ENCODE measurements around the gene GNB1L. TPM values are rescaled to one million over a fixed set of nuclear protein-coding genes. Genes with fewer than 3 reads are reported as not detected.

GNB1L gene
- total and polyA plus RNA-seq, 10 of the 15 experiments (the other 5 are each of a cell fraction or from before 2014, with no cell fraction given) = 0.21 to 19.4 (median 6.8) TPM

DNA sequence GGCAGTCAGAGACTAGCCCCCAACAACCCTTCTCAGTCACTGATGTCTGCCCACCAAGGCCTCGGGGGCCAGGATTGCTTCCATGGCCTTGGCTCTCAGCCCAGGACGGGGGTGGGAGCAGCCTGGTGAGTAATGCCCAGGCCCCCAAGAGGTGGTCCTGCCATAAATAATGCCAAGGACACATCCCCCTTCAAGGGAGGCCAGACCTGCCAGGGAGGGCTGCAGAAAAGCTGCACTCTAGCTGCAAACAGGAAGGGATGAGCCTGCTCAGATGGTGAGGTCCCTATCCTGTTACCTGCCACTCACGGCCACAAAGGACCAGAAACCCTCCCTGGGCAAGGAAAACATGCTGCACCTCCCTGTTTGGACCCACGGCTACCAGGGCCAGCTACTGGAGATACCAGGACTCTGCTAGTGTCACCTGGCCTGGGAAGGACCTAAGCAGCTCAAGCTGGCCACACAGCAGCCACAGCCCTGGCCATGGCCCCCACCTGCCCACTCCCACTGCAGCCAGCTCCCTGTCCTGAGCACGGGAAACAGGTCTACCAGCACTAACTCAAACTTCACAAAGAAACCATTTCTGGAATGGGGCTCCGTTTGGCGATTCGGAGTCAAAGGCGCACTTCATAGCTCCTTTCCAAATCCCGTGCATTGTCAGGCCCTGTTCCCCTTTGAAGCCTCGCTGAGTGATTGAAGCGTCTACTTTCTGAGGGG lies 12.1 kb downstream of the GNB1L start (continued):
- TF ChIP-seq SUPT20H (IDR thresholded peaks at IDR 0.05; ENCODE audit: borderline replicate concordance, control insufficient read depth, low read depth, low read length) = no peak
- TF ChIP-seq, protein P1, sequence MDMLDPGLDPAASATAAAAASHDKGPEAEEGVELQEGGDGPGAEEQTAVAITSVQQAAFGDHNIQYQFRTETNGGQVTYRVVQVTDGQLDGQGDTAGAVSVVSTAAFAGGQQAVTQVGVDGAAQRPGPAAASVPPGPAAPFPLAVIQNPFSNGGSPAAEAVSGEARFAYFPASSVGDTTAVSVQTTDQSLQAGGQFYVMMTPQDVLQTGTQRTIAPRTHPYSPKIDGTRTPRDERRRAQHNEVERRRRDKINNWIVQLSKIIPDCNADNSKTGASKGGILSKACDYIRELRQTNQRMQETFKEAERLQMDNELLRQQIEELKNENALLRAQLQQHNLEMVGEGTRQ (IDR thresholded peaks at IDR 0.05; ENCODE audit: borderline replicate concordance, low read depth, low read length) = no peak
- no peak for TF ChIP-seq SUZ12 (IDR thresholded peaks at IDR 0.05; ENCODE audit: unreplicated experiment)

DNA sequence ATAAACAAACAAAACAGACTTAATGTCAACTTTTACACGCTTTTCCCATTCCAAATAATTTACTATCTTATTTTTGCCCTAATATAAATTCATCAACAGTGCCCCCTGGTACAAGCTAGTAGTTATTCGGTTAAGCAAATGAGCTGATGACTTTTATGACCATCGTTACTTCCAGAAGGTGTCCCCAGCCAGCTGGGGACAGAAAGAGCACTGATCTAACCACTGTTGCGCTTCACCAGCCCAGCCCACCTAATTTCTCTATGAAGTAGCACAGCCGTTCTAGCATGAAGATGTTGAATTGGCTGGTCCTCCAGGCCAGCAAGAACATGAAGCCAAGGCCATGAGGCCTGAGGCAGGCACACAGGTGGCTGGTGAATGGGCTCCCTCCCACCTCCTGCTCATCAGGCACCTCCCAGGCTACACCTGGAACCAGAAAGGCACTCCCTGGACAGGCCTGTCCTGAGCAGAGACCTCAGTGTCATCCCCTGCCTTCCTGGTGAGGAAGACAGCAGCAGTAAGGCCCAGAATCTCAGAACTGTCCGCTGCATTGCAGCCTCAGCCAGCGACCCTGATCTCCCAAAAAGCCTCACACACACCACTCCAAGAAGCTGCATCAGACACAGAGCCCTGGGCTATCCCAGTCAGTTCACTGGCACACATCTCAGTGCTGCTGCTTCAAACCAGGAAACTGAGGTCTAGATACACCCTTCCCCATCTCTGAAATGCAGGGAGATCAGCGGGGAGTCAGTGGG lies 12.9 kb downstream of the GNB1L start:
- H3K9ac ChIP-seq (ENCODE audit: control insufficient read depth, insufficient read depth, low read length) = no peak overlapping the region
- no peaks in the 10 kb centered on the region for H3K79me2 ChIP-seq (ENCODE audit: control insufficient read depth, insufficient read depth, low read length)
- intact Hi-C loops (cut with micrococcal nuclease; ENCODE audit: unreplicated experiment) = no loop called here
- DNase-seq (ENCODE audit: low read depth, low spot score) (no peak), ATAC-seq (peak; percentile 74), FAIRE-seq (no peak)
- ChIA-PET RAD21 (ENCODE audit: unreplicated experiment) (interaction anchor here (0.6 to 0.9 kb wide), 3 partner anchors 68 to 111 kb away, joined by 3 to 4 read pairs (median 4); no protein-coding TSS in a partner anchor), SMC1A (ENCODE audit: uncharacterized antibody, unreplicated experiment) (interaction anchor here (0.9 kb wide), 1 partner anchor 69 kb away, joined by 3 read pairs; no protein-coding TSS in a partner anchor), CTCF (interaction anchor here (0.7 to 0.9 kb wide), 3 partner anchors 10 to 69 kb away, joined by 3 to 5 read pairs (median 5); no protein-coding TSS in a partner anchor), POLR2A (no interaction called here)
- H2AFZ ChIP-seq (ENCODE audit: control insufficient read depth, low read depth, low read length) = no peak overlapping the region
- WGBS (ENCODE audit: insufficient coverage, insufficient replicate concordance, low lambda C conversion rate, missing lambda C conversion rate) = 43% methylated on average over 7 of the region's 8 CpGs
- H3K27ac ChIP-seq (ENCODE audit: control insufficient read depth, insufficient read depth) = no peak overlapping the region
- no peaks in the 10 kb centered on the region for H3K27me3 ChIP-seq (replicated peaks in 1 of 2; ENCODE audit: control insufficient read depth in 2 of 2, insufficient read depth in 2 of 2, low read length in 1 of 2)
- no peaks in the 10 kb centered on the region for H3K9me3 ChIP-seq (replicated peaks; ENCODE audit: control insufficient read depth, insufficient read depth, low read length)
- H3K4me2 ChIP-seq (ENCODE audit: control insufficient read depth, insufficient read depth) = no peak overlapping the region; the same call in 1 of the 2 replicates
- no peaks in the 10 kb centered on the region for H3K36me3 ChIP-seq (ENCODE audit: control insufficient read depth in 2 of 2, insufficient read depth in 2 of 2, low read length in 1 of 2)
- H3K4me1 ChIP-seq (ENCODE audit: control insufficient read depth, insufficient read depth, low read length) = no peaks in the 10 kb centered on the region; the same call in none of the 2 replicates
- in situ Hi-C loops (cut with MboI) = no loop called here
- no peaks in the 10 kb centered on the region for H4K20me1 ChIP-seq (ENCODE audit: control insufficient read depth, insufficient read depth)
- no peak overlapping the region for H3K4me3 ChIP-seq
- TF ChIP-seq TCF3 (IDR thresholded peaks at IDR 0.05; ENCODE audit: borderline replicate concordance, insufficient read depth, low read depth, low read length) = no peak
- no peak for TF ChIP-seq MEF2A (IDR thresholded peaks at IDR 0.05; ENCODE audit: insufficient read depth, low read depth, low read length)
- TF ChIP-seq RAD21 (IDR thresholded peaks at IDR 0.05; ENCODE audit: insufficient read depth, low read depth, low read length) = peak; percentile 37; the same call in 1 of the 2 replicates
- TF ChIP-seq SMAD5 (IDR thresholded peaks at IDR 0.05; ENCODE audit: low read depth) = no peak
- no peak for TF ChIP-seq ATF7 (IDR thresholded peaks at IDR 0.05; ENCODE audit: low read depth)
- no TSS peak for BruUV-seq (replicated peaks)

Measured in GM12878 (cell line).